HEK293T (cell line): Measurements from ENCODE around the gene F13B.

ENCODE experiments used
- ARNT ChIP-seq: fragments of 450-650 bp; IDR thresholded peaks from 2 replicates; pipeline ENCODE4 v1.6.1; 2017; ENCODE audit warnings: mild to moderate bottlenecking
- BHLHE40 ChIP-seq: fragments of 450-650 bp; IDR thresholded peaks from 2 replicates; pipeline ENCODE4 v1.6.1; 2016; ENCODE audit warnings: mild to moderate bottlenecking, moderate library complexity, borderline replicate concordance
- CTBP1 ChIP-seq: fragments of 450-650 bp; IDR thresholded peaks from 2 replicates; pipeline ENCODE4 v1.6.1; 2016; ENCODE audit warnings: borderline replicate concordance
- FOXK2 ChIP-seq: fragments of 450-650 bp; IDR thresholded peaks from 2 replicates; pipeline ENCODE4 v1.6.1; 2016; ENCODE audit warnings: mild to moderate bottlenecking
- FOXM1 ChIP-seq: fragments of 450-650 bp; IDR thresholded peaks from 2 replicates; pipeline ENCODE4 v1.6.1; 2017; ENCODE audit warnings: mild to moderate bottlenecking, borderline replicate concordance
- HDGF ChIP-seq: fragments of 450-650 bp; IDR thresholded peaks from 2 replicates; pipeline ENCODE4 v1.6.1; 2017; ENCODE audit warnings: antibody characterized with exemption, borderline replicate concordance
- L3MBTL2 ChIP-seq: fragments of 450-650 bp; conservative IDR thresholded peaks from 2 replicates; pipeline ENCODE4 v1.6.1; 2016; ENCODE audit warnings: mild to moderate bottlenecking
- SUZ12 ChIP-seq: fragments of 450-650 bp; IDR thresholded peaks from 2 replicates; pipeline ENCODE4 v1.6.1; 2016; ENCODE audit warnings: mild to moderate bottlenecking
- ZNF384 ChIP-seq: fragments of 450-650 bp; IDR thresholded peaks from 2 replicates; pipeline ENCODE4 v1.6.1; 2016

DNA sequence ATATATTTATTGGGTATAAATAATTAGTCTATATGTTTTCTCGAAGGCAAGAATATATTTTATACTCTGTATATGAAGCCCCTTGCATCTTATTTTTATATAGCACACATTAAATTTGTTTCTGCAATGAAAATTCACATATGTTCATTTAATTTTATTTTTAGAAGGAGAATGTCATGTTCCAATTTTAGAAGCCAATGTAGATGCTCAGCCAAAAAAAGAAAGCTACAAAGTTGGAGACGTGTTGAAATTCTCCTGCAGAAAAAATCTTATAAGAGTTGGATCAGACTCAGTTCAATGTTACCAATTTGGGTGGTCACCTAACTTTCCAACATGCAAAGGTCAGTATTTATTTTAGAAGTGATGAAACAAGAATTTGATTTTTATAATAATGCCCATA, 73.1 kb downstream of the F13B start:
- TF ChIP-seq L3MBTL2 (no peak), HDGF (no peak), BHLHE40 (no peak), ARNT (no peak), SUZ12 (no peak), ZNF384 (no peak), CTBP1 (no peak), FOXM1 (no peak), FOXK2 (no peak)
